Stimulated activated CD4-positive, alpha-beta T cell treated with anti-CD3 and anti-CD28 coated beads, TNF-alpha, amount 100 ng/mL, for 48 hours (primary cell): Measurements from ENCODE around the gene SLC6A7.

Experiments
- DNase-seq, 3 donors: peaks; one replicate each; pipeline ENCODE4 v3.0.0-alpha.2; 2020; ENCODE audit warnings: low read depth in 3 of 3

SLC6A7 gene

GRCh38 chr5:150155258-150156026 lies 34.4 kb upstream of the SLC6A7 start, which contains the start of gene PDGFRB:
TSS of gene PDGFRB (minus strand) at chr5:150155845. CDS start at chr5:150137047, 18,798 bp downstream.
- DNase-seq, result no peak

DNA sequence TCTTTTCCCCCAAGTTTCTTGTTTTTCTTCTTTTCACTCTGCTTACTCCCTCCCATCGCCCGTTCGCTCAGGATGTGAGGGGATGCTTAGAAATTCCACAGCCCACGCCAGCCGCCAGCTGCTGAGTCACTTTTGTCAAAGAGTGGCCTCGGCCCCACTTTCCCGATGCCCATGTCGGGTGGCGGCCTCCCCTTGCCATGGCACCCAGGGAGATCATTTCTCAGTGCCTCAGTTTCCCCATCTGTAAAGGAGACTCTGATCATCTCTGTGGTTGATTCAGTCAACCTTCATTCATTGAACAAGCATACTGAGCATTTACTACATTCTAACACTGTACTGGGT lies 33.9 kb upstream of the SLC6A7 start:
- DNase-seq, result no peak

DNA sequence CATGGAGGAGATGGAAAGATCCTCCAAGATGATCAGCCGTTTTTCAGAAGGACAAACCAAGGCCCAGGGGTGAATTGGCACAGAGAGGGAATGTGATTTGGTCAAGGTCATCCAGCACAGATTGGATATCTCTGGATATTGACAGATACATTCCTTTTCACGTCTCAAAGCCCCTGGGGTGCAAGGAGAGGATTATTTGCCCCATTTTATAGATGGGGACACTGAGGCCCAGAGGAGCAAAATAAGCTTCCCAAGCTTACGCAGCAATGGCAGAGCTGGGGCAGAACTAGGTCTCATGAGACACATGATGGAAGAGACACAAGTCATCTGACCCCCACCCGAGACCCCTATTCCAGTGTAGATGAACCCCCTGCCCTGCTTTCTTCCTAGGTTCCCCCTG lies 33.3 kb upstream of the SLC6A7 start:
- no peak for DNase-seq

DNA sequence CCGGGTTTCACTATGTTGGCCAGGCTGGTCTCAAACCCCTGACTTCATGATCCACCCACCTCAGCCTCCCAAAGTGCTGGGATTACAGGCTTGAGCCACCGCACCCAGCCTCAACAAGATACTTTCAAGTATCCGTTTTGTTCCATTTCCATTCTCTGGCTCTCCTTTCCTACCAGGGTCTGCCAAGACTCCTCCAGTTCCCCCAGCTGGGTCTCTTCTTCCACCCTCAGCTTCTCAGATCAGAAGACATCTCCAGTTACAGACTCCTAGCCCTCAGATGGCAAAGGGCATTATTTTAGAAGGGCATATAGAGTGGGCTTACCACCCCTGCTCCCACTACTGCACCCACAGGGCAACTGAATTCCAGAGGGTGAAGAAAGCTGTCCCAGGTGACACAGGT lies 32.7 kb upstream of the SLC6A7 start:
- DNase-seq, result no peak

GRCh38 chr5:150158170-150158949 lies 31.5 kb upstream of the SLC6A7 start:
- no peak for DNase-seq

DNA sequence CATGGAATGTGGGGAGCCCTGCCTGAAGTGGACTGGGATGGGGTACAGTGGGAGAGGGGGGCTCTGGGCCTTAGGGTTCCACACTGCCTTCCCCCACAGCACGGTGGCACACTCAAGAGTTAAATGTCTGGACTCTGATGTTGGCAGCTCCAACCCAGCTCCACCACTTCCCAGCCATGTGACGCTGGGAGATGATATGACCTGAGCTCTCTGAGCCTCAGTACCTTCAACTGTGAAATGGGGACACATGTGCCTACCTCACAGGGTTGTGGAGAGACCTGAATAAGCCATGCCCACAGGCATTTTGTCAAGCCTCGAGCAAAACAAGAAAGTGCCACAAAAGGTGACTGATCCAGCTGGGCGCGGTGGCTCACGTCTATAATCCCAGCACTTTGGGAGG lies 30.8 kb upstream of the SLC6A7 start:
- no peak for DNase-seq

DNA sequence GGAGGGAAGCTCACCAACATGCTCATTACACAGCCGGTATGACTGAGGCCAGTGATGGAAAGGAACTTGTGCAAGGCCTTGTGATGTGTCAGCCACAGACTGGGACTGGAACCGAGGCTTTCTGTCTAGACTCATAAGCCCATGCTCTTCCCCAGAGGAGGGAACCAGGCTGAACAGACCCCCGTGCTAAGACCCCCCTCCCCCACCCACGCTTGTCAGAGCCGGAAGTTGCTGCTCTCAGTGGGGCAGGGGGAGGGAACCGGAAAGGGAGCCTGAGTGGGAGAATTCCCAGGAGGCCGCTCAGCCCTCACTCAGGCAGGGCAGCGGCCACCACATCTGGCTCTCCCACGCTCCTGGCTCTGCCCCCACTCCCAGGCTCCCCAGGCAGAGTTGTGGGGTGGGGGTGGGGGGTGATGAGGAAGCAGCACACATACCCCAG lies 30.1 kb upstream of the SLC6A7 start:
- DNase-seq, result no peak

DNA sequence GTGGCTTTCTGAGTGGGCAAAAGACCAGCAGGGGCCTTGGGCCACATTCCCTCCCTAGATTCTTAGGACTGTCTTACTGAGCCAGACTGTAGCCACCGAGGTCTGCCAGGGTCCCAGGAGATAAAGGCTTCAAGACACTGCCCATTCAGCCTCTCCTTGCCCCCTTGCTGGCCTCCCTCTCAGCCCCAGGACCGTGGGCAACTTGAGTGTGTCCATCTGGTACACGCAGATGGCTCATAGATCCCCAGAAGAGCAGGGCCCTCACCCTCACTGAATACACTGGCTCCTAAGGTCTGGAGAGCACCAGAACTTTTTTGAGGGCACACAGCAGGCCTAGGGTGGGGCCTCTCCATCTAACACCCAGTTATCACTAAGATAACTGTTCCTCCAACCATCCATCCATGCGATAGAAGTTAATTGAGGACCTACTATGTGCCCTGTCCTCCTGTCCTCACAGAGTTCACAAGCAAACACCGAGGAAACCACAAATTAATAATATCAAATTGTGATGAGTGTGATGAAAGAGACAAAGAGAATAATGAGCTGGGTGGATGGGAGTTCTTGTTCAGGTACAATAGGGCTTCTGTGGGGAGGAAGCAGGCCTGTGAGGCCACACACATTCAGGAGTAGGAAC lies 29.3 kb upstream of the SLC6A7 start:
- no peak for DNase-seq

DNA sequence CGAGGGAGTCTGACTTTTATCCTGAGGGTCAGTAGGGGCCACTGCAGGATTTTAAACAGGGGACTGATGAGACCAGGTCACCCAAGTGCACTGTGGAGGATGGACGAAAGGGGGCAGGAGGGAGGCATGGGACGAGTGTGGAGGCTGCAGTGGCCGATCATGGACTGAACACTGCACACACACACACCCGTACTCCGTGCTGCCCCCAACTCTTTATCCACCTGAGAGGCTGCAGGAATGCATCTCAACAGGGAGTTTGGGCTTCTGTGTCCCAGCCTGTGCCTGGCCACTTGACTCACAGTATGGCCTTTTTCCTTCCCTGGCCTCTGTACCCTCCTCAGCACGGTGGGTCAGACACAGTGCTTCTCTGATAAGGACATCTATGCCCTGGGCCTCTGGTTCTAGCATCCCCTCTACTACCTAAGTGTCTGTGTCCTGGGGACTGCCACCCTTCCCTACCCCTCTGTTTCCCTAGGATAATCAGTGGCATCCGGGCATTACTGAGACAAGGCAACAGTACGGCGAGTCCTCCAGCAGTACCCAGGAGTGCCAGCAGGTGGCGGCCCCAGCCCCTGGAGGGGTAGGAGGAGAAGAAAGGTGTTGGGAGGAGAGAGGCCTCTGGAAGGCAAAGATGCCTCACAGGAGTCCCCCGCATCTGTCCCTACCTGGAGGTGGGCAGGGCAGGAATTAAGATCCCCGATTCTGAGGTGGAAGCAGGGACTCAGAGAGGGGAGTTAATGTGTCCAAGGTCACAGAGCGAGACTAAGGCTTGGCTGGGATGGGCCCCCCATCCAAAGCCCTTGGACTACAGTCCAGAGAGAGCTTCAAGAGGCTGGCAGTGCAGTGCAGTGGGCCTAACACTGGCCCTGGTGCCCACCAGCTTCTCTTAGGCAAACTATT lies 28.4 kb upstream of the SLC6A7 start:
- DNase-seq, result peak; percentile 47 to 71 (median 64)

GRCh38 chr5:150162142-150162513 lies 27.7 kb upstream of the SLC6A7 start:
- no peak for DNase-seq

GRCh38 chr5:150163035-150163434 lies 26.8 kb upstream of the SLC6A7 start:
- DNase-seq, result no peak

- no peak for DNase-seq
Observed at GRCh38 chr5:150163547-150164059, 26.3 kb upstream of the SLC6A7 start.

DNA sequence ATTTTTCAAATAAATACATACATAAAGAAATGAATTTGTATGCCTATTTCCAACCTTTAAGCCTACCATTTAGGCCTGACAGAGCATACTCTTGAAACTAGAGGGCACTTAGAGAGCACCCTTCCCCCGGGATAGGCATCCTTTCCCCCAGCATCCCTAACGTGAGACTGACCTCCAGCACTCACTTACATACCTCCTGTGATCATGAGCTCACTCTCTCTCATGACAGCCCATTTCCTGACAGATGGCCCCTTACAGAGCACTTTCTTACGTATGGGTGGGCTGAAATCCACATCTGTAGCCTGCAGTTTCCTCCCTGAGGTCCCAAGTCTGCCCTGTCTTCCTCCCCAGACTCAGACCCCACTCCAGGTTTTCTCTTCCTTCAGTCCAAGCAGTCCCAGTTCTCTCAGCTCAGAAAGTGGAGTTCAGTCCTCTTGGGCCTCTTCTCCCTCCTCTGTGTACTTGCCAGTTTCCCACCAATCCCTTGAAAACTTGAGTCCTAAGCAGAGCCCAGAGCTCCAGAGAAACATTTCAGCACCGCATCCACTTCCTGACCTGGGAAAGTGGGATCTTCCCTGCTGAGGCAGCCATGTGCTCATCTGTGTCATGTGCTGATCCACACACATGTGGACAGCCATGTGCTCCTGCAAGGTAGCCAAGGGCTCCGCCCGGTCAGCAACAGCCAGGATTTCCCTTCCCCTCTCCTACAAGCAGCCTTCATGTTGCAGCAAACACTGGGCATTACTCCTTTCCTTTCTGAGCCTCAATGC lies 25.5 kb upstream of the SLC6A7 start:
- no peak for DNase-seq

GRCh38 chr5:150166037-150166649 lies 23.7 kb upstream of the SLC6A7 start:
- DNase-seq, result no peak

- DNase-seq, result no peak
Observed at GRCh38 chr5:150166650-150167511, 23.0 kb upstream of the SLC6A7 start, which contains the start of gene CDX1. TSS of gene CDX1 (plus strand) at chr5:150166778. CDS start at chr5:150166877, 99 bp downstream.

DNA sequence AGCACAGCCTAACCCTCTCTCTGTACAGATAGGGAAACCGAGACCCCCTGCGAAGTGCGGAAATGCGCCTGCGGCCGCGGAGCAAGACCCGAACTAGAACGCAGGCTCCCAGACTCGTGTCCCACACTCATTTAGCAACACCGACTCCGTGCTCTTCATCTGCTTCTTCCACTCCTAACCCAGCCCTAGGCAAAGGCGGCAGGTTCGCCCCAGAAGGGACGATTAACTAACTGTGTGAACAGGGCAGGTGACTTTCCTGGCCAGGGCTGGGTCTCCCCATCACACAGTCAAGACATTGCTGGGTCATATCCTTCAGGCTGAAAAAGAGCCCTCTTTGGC lies 22.4 kb upstream of the SLC6A7 start:
- DNase-seq, result no peak

- no peak for DNase-seq
Observed at GRCh38 chr5:150167908-150168307, 22.0 kb upstream of the SLC6A7 start.

- no peak for DNase-seq
Observed at GRCh38 chr5:150168864-150169263, 21.0 kb upstream of the SLC6A7 start.

GRCh38 chr5:150172145-150172544 lies 17.7 kb upstream of the SLC6A7 start:
- DNase-seq, result no peak
